Brain microvascular endothelial cell (primary cell): ENCODE measurements around the gene DCAF8.

Experiments
- DNase-seq: peaks from one replicate; pipeline ENCODE4 v3.0.0-alpha.2; 2020
- H3K27ac ChIP-seq: fragments of 250-450 bp; sonication (Bioruptor Pico); 2 replicates; pipeline ENCODE4 v1.5.1; 2020; ENCODE audit warnings: mild to moderate bottlenecking, moderate library complexity
- H3K27me3 ChIP-seq: fragments of 250-450 bp; sonication (Bioruptor Pico); replicated peaks from 2 replicates; pipeline ENCODE4 v1.5.1; 2020; ENCODE audit warnings: mild to moderate bottlenecking
- H3K36me3 ChIP-seq: fragments of 250-450 bp; sonication (Bioruptor Pico); replicated peaks from 2 replicates; pipeline ENCODE4 v1.5.1; 2020; ENCODE audit warnings: mild to moderate bottlenecking
- H3K4me3 ChIP-seq: 2 replicates; pipeline ENCODE4 v1.5.1; 2011; ENCODE audit warnings: low read depth, mild to moderate bottlenecking, control low read depth, low read length, moderate library complexity
- in situ Hi-C: cut with HindIII; loops from 2 replicates; pipeline ENCODE4 v1.10.0; 2017; ENCODE audit warnings: low sequenced_read_pairs, low pct_ligation_motif_present
- TF ChIP-seq, protein P1 (sequence below): IDR thresholded peaks from 2 replicates; pipeline ENCODE4 v1.5.1; 2011; ENCODE audit warnings: low read depth, mild to moderate bottlenecking, moderate library complexity, low read length, control low read depth, inconsistent platforms; ENCODE audit errors: missing control alignments

The DCAF8 gene

DNA sequence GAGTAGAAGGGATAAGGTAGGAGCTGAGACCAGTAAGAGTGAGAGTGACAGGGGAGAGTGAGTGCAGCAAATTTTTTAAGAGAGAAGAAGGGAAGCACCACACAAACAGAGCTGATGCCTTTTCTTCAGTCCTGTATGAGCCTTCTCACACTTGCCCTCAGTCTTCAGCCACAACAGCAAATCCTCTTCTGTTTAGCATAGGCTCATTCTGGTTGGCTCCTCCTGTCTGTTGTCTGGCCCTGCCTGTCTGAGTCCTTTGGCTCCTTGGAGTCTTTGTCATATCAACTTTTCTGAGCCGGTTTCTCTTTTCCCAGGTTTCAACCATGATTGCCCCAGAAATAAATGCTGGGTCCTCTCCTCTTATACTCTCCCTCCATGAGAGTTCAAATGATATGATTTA lies 84.7 kb downstream of the DCAF8 start:
- Histone ChIP-seq H3K4me3 (no peak overlapping the region), H3K27ac (no peak overlapping the region), H3K27me3 (no peaks in the 10 kb centered on the region), H3K36me3 (no peaks in the 10 kb centered on the region)
- DNase-seq = no peak
- TF ChIP-seq, protein P1, sequence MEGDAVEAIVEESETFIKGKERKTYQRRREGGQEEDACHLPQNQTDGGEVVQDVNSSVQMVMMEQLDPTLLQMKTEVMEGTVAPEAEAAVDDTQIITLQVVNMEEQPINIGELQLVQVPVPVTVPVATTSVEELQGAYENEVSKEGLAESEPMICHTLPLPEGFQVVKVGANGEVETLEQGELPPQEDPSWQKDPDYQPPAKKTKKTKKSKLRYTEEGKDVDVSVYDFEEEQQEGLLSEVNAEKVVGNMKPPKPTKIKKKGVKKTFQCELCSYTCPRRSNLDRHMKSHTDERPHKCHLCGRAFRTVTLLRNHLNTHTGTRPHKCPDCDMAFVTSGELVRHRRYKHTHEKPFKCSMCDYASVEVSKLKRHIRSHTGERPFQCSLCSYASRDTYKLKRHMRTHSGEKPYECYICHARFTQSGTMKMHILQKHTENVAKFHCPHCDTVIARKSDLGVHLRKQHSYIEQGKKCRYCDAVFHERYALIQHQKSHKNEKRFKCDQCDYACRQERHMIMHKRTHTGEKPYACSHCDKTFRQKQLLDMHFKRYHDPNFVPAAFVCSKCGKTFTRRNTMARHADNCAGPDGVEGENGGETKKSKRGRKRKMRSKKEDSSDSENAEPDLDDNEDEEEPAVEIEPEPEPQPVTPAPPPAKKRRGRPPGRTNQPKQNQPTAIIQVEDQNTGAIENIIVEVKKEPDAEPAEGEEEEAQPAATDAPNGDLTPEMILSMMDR = no peak
- in situ Hi-C loops = no loop called here

DNA sequence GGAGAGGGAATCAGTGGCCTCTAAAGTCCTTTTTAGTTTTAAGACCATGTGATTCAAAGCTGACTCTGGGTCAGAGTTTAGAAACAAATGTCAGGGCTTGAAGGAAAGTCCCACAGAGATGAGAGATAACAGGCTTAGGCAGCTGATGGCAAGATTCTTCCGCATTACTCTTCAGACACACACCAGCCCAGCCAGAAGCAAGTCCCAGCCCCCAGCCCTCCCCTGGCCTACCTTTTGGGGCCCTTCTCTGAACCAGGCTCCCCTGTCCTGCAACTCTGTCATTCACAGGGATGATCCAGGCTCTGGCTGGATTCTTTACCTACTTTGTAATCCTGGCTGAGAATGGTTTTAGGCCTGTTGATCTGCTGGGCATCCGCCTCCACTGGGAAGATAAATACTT lies 85.1 kb downstream of the DCAF8 start:
- Histone ChIP-seq H3K36me3 (no peaks in the 10 kb centered on the region), H3K4me3 (no peak overlapping the region), H3K27ac (no peak overlapping the region), H3K27me3 (no peaks in the 10 kb centered on the region)
- in situ Hi-C loops = no loop called here
- TF ChIP-seq, protein P1 = no peak
- no peak for DNase-seq

DNA sequence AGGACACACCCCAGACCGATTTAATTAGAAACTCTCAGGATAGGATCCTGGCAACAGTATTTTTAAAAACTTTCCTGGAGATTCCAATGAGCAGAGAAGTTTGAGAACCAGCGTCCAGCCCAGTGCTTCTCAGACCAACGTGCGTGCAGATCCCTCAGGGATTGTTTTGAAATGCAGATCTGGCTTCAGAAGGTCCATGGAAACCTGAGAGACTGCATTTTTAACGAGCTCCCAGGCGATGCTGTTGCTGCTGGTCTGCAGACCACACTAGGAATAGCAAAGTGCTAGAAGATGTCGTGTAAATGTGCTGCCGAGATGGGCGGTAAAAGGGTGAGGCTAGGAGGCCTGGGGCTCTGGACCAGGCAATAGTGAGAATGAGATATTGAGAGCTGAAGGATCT lies 90.4 kb downstream of the DCAF8 start:
- no peak for DNase-seq
- TF ChIP-seq, protein P1 = no peak
- in situ Hi-C loops = no loop called here
- Histone ChIP-seq H3K27ac (no peak overlapping the region), H3K27me3 (no peaks in the 10 kb centered on the region), H3K36me3 (no peaks in the 10 kb centered on the region), H3K4me3 (no peak overlapping the region)

DNA sequence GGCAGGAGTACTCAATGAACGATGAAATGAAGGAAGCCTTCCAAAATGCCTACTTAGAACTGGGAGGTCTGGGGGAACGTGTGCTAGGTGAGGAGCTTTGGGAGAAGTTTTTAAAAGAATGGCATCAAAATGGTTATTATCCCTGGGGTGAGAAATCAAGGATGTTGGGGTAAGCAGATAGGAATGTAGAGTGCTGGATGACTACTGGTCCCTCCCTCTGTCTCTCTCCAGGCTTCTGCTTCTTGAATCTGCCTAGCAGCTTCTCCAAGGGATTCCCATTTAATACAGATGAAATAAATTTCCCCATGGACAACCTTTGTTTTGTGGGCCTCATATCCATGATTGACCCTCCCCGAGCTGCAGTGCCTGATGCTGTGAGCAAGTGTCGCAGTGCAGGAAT lies 91.0 kb downstream of the DCAF8 start:
- H3K27ac ChIP-seq = no peak overlapping the region
- no peaks in the 10 kb centered on the region for H3K27me3 ChIP-seq
- H3K4me3 ChIP-seq = no peak overlapping the region
- in situ Hi-C loops = no loop called here
- H3K36me3 ChIP-seq = no peaks in the 10 kb centered on the region
- DNase-seq = peak; percentile 29
- TF ChIP-seq, protein P1 = no peak

DNA sequence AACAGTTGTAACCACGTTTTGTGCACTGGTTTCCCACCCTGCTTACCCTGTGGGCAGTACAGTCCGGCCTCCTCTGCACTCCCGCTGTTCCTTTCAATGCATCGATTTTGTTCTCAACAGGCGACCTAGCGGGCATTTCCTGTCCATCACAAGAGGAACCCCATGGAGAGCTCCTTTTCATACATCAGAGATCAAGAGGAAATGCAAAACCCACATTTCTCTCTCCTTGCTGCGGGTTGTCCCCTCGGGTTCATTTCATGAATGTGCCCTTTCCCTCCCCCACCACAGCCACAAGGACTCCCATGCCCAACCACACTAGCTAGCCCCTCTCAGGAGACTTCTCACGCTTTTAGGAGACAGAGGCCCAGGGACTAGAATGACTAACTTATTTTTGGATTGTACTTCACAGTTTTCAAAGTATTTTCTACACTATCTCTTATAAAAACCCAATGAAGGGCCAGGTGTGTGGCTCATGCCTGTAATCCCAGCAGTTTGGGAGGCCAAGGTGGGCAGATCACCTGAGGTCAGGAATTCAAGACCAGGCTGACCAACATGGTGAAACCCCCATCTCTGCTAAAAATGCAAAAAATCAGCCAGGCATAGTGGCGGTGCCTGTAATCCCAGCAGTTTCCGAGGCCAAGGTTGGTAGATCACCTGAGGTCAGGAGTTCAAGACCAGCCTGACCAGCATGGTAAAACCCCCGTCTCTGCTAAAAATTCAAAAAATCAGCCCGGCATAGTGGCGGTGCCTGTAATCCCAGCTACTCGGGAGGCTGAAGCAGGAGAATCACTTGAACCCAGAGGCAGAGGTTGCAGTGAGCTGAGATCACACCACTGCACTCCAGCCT lies 92.6 kb downstream of the DCAF8 start:
- H3K27ac ChIP-seq = no peak overlapping the region
- TF ChIP-seq, protein P1 = no peak
- in situ Hi-C loops = no loop called here
- no peak overlapping the region for H3K4me3 ChIP-seq
- H3K36me3 ChIP-seq = no peaks in the 10 kb centered on the region
- DNase-seq = no peak
- no peaks in the 10 kb centered on the region for H3K27me3 ChIP-seq
